Activated CD4-positive, alpha-beta T cell treated with anti-CD3 and anti-CD28 coated beads, Interleukin-2, Interleukin-4, amounts not matched to agents 100 ng/mL and 50 ng/mL, durations not matched to agents 16 hours and 8 hours (primary cell): ENCODE measurements around the gene FADS3.
A peak's percentile ranks its signal among the peaks of the same experiment; 100 is the strongest.

Source experiments
- DNase-seq: peaks from one replicate; pipeline ENCODE4 v3.0.0-alpha.2; 2020; ENCODE audit warnings: low spot score

Gene FADS3

GRCh38 chr11:61879152-61879551 is 12.2 kb downstream of the FADS3 start:
- DNase-seq = no peak

GRCh38 chr11:61875698-61876097 is 15.6 kb downstream of the FADS3 start:
- no peak for DNase-seq

GRCh38 chr11:61874853-61875252 is 16.5 kb downstream of the FADS3 start:
- DNase-seq = no peak

GRCh38 chr11:61874377-61874809 is 17.0 kb downstream of the FADS3 start:
- no peak for DNase-seq

GRCh38 chr11:61873588-61874376 is 17.6 kb downstream of the FADS3 start:
- no peak for DNase-seq

- DNase-seq = no peak
These were observed 18.3 kb downstream of the FADS3 start for GRCh38 chr11:61872935-61873565.

- peak; percentile 68 for DNase-seq
These were observed 20.2 kb downstream of the FADS3 start for GRCh38 chr11:61871158-61871597.

GRCh38 chr11:61870541-61871031 is 20.8 kb downstream of the FADS3 start:
- no peak for DNase-seq

GRCh38 chr11:61869708-61870451 is 21.5 kb downstream of the FADS3 start:
- DNase-seq = no peak

GRCh38 chr11:61869429-61869707 is 22.0 kb downstream of the FADS3 start:
- no peak for DNase-seq

GRCh38 chr11:61868571-61869428 is 22.5 kb downstream of the FADS3 start:
- DNase-seq = no peak

GRCh38 chr11:61866958-61867343 is 24.4 kb downstream of the FADS3 start:
- DNase-seq = no peak

GRCh38 chr11:61866231-61866957 is 25.0 kb downstream of the FADS3 start:
- DNase-seq = no peak

- DNase-seq = no peak
These were observed 26.2 kb downstream of the FADS3 start for GRCh38 chr11:61864814-61865775.

- DNase-seq = no peak
These were observed 27.7 kb downstream of the FADS3 start for GRCh38 chr11:61863548-61864081.

- no peak for DNase-seq
These were observed 28.4 kb downstream of the FADS3 start for GRCh38 chr11:61862714-61863547.

- DNase-seq = no peak
These were observed 29.7 kb downstream of the FADS3 start for GRCh38 chr11:61861634-61862033.

GRCh38 chr11:61860054-61860903 is 31.1 kb downstream of the FADS3 start:
- DNase-seq = no peak
